AG09309 (cell line): ENCODE measurements around the gene KLK12.

Experiments
- DNase-seq: peaks from one replicate; pipeline ENCODE4 v3.0.0-alpha.2; 2010; ENCODE audit warnings: low read depth
- H3K4me3 ChIP-seq: 2 replicates; pipeline ENCODE4 v1.5.1; 2011; ENCODE audit warnings: mild to moderate bottlenecking, low read depth, low read length, moderate library complexity; ENCODE audit not compliant: control insufficient read depth
- TF ChIP-seq, protein P1 (sequence below): IDR thresholded peaks from 2 replicates; pipeline ENCODE4 v1.5.1; 2011; ENCODE audit warnings: mild to moderate bottlenecking, low read depth, low read length, inconsistent platforms; ENCODE audit not compliant: insufficient read depth, control insufficient read depth; ENCODE audit errors: missing control alignments

KLK12 gene

GRCh38 chr19:51003316-51003715, 31.5 kb downstream of the KLK12 start:
- TF ChIP-seq, protein P1, sequence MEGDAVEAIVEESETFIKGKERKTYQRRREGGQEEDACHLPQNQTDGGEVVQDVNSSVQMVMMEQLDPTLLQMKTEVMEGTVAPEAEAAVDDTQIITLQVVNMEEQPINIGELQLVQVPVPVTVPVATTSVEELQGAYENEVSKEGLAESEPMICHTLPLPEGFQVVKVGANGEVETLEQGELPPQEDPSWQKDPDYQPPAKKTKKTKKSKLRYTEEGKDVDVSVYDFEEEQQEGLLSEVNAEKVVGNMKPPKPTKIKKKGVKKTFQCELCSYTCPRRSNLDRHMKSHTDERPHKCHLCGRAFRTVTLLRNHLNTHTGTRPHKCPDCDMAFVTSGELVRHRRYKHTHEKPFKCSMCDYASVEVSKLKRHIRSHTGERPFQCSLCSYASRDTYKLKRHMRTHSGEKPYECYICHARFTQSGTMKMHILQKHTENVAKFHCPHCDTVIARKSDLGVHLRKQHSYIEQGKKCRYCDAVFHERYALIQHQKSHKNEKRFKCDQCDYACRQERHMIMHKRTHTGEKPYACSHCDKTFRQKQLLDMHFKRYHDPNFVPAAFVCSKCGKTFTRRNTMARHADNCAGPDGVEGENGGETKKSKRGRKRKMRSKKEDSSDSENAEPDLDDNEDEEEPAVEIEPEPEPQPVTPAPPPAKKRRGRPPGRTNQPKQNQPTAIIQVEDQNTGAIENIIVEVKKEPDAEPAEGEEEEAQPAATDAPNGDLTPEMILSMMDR, result no peak
- DNase-seq, result no peak
- H3K4me3 ChIP-seq, result no peak overlapping the region

DNA sequence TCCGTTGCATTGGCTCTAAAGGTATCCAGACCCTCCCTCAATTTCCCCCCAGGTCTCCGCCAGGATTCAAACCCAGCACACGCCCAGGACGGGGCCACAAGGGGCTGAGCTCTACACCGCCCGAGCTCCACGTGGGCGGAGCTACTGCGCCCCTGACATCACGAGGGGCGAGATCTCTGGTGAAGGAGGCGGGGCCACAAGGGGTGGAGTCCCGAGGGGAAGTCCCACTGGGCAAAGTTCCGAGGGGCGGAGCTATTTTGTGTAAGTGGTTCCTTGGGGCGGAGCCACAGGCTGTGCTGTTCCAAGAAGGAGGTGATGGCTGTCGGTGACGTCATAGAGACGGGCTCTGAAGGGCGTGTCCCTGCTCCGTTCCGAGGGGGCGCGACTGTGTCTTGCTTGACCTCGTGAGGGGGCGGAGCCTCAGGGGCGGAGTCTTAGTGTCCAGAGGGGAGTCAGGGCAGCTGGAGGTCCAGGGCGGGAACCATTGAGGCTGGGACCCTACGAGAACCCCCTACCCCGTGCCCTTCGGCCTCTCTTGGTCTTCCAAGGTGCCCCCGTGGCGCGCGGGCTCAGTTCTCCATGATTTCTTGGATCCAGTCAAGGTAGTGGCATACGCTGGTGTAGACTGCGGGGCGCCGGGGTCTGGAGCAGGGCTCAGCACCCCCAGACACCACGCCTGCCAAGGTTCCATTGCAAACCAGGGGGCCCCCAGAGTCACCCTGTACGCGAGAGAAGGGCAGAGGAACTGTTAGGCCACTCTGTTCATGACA, 32.1 kb downstream of the KLK12 start:
- no peak overlapping the region for H3K4me3 ChIP-seq
- TF ChIP-seq, protein P1, result no peak
- no peak for DNase-seq

DNA sequence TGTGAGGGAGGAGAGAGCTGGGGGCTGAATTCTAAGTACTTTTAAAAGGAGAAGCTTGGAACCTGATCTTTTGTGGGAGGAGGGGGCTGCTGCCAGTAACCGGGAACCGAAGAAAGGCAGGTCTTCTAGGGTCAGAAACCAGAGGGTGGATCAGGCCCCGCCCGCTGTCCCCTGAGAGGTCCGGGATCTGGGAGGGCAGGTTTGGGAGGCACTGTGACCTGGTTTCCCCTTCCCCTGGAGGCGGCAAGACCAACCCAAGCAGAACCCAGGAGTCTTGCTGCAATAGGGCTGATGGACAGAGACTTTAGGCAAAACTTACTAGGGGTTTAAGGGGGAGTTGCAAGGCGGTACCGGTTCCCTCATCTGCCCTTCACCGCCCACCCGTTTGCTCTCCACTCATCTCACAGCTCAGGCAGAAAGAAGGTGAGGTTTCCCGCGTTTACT, 32.7 kb downstream of the KLK12 start:
- TF ChIP-seq, protein P1, result no peak
- H3K4me3 ChIP-seq, result no peak overlapping the region
- DNase-seq, result no peak

GRCh38 chr19:51001515-51001914, 33.3 kb downstream of the KLK12 start, which contains the start of gene KLK8:
TSS of gene KLK8 (minus strand) at chr19:51001604. CDS start at chr19:51001167, 437 bp downstream.
- H3K4me3 ChIP-seq, result no peak within 1 kb of the TSS
- TF ChIP-seq, protein P1, result no peak
- no peak for DNase-seq

DNA sequence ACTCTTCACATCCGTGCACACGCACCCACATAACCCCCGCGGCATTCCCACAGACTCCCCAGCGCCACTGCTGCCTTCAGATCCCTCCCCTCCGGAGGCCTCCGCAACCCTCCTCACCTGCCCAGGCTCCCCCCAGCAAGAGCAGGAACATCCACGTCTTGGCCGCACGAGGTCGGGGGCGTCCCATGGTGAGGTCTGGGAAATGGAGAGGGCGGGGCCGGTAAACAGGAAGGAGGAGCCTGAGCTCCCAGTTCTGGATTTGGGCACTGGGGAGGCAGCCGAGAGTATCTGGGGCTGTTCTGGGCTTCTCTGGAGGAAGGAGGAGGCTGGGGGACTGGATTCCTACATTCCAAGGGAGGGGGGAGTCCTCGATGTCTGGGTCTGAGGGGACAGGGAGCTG, 33.8 kb downstream of the KLK12 start:
- no peak for DNase-seq
- TF ChIP-seq, protein P1, result no peak
- no peak overlapping the region for H3K4me3 ChIP-seq

GRCh38 chr19:51000426-51000825, 34.4 kb downstream of the KLK12 start:
- no peak overlapping the region for H3K4me3 ChIP-seq

More at GRCh38 chr19:51000426-51000825, 34.4 kb downstream of the KLK12 start:
- TF ChIP-seq, protein P1, result no peak
- DNase-seq, result no peak
